Activated naive CD4-positive, alpha-beta T cell treated with anti-CD3 and anti-CD28 coated beads, Interleukin-2, amount 10 ng/mL, durations not matched to agents 5 hours and 36 hours (primary cell): ENCODE measurements around the gene ZNF317. TPM values are rescaled to one million over a fixed set of nuclear protein-coding genes. Genes with fewer than 3 reads are reported as not detected.

Source experiments
- total RNA-seq, 2 experiments: library from RNA; stranded (reverse); gene quantifications; one replicate each; pipeline ENCODE4 v1.2.3, GENCODE V29; 2021

ZNF317 gene
- total RNA-seq, result 10 to 100 TPM; 38.2 to 41.1 TPM

GRCh38 chr19:9140159-9140874 lies at the start of gene ZNF317:
TSS of gene ZNF317 (plus strand) at chr19:9140397. CDS start at chr19:9156017, 15,620 bp downstream.

GRCh38 chr19:9107375-9107774 lies 32.8 kb upstream of the ZNF317 start, which contains the start of gene OR7G2:
TSS of gene OR7G2 (minus strand) at chr19:9107475. CDS start at chr19:9103243, 4,232 bp downstream.

GRCh38 chr19:9115307-9115813 lies 24.8 kb upstream of the ZNF317 start, which contains the start of gene OR7G1:
TSS of gene OR7G1 (minus strand) at chr19:9115763. CDS start at chr19:9115763, 0 bp downstream.

GRCh38 chr19:9126900-9127405 lies 13.2 kb upstream of the ZNF317 start, which contains the start of gene OR7G3:
TSS of gene OR7G3 (minus strand) at chr19:9126950. CDS start at chr19:9126950, 0 bp downstream.

GRCh38 chr19:9178901-9179300 lies 38.7 kb downstream of the ZNF317 start, which contains the start of gene OR7D2:
TSS of gene OR7D2 (plus strand) at chr19:9178979. CDS start at chr19:9185782, 6,803 bp downstream.

Other genes starting within 250 kb of the ZNF317 start
- not detected for gene MUC16, start 130.0 kb upstream of the ZNF317 start, total RNA-seq
- gene OR1M1, start 53.3 kb upstream of the ZNF317 start, total RNA-seq, result not detected
- not detected for gene OR7G2, start 32.9 kb upstream of the ZNF317 start, total RNA-seq
- gene OR7G1, start 24.6 kb upstream of the ZNF317 start, total RNA-seq, result not detected
- not detected for gene OR7G3, start 13.4 kb upstream of the ZNF317 start, total RNA-seq
- under 1 TPM in 1 of 2 experiments, not detected in 1; 0.07 TPM for gene OR7D2, start 38.6 kb downstream of the ZNF317 start, total RNA-seq
- not detected for gene OR7D4, start 79.2 kb downstream of the ZNF317 start, total RNA-seq
- gene OR7E24, start 110.5 kb downstream of the ZNF317 start, total RNA-seq, result not detected
- 10 to 100 TPM in 1 of 2 experiments, 1 to 10 TPM in 1; 9.4 to 10.1 TPM for gene ZNF699, start 169.4 kb downstream of the ZNF317 start, total RNA-seq
- gene ZNF559, start 183.8 kb downstream of the ZNF317 start, total RNA-seq, result 10 to 100 TPM; 15.3 to 20.1 TPM
- gene ZNF177, start 222.6 kb downstream of the ZNF317 start, total RNA-seq, result under 1 TPM; 0.45 to 0.75 TPM